ENCODE results near the gene GRM5.

- no peak for TF ChIP-seq POLR2A (IDR thresholded peaks at IDR 0.05)
- TF ChIP-seq, protein P1, sequence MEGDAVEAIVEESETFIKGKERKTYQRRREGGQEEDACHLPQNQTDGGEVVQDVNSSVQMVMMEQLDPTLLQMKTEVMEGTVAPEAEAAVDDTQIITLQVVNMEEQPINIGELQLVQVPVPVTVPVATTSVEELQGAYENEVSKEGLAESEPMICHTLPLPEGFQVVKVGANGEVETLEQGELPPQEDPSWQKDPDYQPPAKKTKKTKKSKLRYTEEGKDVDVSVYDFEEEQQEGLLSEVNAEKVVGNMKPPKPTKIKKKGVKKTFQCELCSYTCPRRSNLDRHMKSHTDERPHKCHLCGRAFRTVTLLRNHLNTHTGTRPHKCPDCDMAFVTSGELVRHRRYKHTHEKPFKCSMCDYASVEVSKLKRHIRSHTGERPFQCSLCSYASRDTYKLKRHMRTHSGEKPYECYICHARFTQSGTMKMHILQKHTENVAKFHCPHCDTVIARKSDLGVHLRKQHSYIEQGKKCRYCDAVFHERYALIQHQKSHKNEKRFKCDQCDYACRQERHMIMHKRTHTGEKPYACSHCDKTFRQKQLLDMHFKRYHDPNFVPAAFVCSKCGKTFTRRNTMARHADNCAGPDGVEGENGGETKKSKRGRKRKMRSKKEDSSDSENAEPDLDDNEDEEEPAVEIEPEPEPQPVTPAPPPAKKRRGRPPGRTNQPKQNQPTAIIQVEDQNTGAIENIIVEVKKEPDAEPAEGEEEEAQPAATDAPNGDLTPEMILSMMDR (IDR thresholded peaks at IDR 0.05) = no peak
Observed at GRCh38 chr11:88495836-88496235, 569.9 kb downstream of the GRM5 start.

Data from tibial nerve (tissue), 3 donors.